ENCODE results near the gene MCUB.
"Not testable (repeated sequence)": the region's sequence is repeated elsewhere in the genome, so short reads cannot be mapped to it uniquely, and the experiment has no call there.

Gene MCUB

GRCh38 chr4:109559983-109560686 is at the start of gene MCUB:
Gene MCUB (plus strand): TSS chr4:109560246. CDS start chr4:109560338, 92 bp downstream.
- peak; percentile 86 to 87 for DNase-seq (ENCODE audit: extremely low read depth in 1 of 2, low read depth in 1 of 2)

DNA sequence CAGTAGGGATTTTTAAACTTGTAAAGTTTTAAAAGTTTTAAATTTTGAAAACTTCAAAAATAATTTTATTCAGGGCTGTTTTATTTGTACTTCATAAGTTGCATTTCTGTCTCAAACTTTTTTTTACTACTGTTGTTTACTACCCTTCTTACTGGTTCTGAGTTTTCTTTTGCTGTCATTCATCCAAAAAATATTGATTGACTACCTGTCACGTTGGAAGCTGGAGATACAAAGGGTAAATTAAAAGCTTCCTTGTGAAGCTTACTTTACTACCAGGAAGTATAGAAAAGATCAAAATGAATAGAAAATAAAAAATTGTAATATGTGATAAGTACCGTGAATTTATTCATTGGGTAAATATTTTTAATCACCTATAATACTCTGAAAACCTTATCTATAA is 49.4 kb upstream of the MCUB start:
- DNase-seq (ENCODE audit: extremely low read depth in 1 of 2, low read depth in 1 of 2) = no peak

DNA sequence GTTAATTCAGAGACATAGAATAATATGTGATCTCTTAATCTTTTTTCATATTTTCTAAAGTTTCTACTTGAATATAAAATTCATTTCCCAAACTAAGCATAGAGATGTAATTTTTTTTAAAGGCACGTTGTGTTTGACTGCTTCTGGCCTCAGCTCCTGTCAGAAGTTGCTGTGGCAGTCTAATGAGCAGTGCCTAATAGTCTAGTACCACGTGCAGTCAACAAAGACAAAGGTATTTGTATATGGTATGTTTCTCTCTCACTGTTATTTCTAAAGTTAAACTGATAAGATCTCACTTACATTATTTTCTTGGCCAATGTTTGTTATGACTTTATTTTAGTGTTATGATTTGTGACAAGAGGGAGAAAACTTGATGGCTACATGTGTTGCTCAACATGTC is 48.6 kb upstream of the MCUB start:
- no peak for DNase-seq (ENCODE audit: extremely low read depth in 1 of 2, low read depth in 1 of 2)

DNA sequence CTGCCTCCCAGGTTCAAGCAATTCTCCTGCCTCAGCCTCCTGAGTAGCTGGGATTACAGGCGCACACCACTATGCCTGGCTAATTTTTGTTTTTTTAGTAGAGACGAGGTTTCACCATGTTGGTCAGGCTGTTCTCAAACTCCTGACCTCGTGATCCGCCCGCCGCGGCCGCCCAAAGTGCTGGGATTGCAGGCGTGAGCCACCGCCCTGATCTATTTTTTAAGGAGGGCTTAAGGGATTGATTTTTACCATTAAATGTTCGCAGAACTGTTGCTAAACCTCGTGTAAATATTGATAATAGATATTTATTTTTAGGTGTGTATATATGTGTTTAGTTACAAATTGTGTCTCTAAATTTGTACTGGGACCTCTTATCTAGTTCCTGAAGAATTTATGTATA is 46.7 kb upstream of the MCUB start:
- DNase-seq (ENCODE audit: extremely low read depth in 1 of 2, low read depth in 1 of 2) = not testable (repeated sequence)

DNA sequence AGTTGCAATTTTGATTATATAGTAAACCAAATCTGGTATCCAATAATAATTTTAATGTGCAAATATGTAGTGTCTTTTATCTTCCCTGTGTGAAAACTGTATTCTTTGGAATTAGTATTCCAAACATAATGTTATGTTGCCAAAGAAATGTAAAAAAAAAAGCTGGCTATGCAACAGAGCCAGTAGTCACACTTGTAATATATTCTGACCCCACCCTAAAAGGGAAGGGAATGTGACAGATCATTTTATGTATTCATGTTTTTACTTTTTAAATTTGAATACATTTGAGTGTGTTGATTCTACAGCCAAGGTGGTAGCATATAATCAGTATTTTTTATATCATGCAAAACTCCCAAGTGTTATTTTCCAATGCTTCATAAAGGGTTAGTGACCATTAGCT is 27.9 kb upstream of the MCUB start:
- no peak for DNase-seq (ENCODE audit: extremely low read depth in 1 of 2, low read depth in 1 of 2)

DNA sequence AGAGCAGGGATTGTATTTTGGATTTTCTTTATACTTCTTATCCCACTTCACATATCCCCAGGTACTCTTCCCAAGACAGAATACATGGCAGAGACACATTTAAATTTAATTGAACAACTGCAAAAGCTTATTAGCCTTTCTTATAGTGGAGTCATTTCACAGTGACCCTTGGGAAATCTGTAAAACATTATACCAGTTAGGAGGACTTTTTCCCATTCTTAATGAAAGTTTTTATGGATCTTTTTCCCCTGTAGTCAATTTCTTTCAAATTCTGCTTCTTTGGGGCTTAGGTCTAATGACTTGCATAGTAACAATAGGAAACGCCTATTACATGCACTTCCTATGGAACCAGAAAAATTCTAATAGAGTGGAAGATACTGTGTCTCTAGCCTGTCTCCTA is 14.6 kb upstream of the MCUB start:
- no peak for DNase-seq (ENCODE audit: extremely low read depth in 1 of 2, low read depth in 1 of 2)

DNA sequence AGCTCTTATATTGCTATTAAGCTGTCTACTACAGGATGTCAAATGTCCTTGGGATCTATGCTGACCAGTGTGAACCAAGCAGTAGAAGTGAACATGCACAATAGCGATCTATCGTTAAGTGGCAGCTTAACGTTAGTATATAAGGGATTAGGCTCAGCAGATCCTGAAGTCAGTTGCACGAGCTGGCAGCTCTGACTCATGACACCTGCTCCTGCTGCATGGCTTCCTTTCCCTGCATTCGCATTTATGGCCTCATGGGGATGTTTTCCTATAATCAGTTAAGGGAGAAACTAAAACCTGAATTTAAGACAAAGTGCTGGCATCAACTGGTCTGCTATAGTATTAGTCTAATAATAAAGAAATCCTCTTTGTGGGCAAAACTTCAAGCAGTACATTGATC is 12.7 kb upstream of the MCUB start:
- DNase-seq (ENCODE audit: extremely low read depth in 1 of 2, low read depth in 1 of 2) = no peak

GRCh38 chr4:109548655-109549054 is 11.4 kb upstream of the MCUB start:
- DNase-seq (ENCODE audit: extremely low read depth in 1 of 2, low read depth in 1 of 2) = no peak

- no peak for DNase-seq (ENCODE audit: extremely low read depth in 1 of 2, low read depth in 1 of 2)
These were observed 7.8 kb upstream of the MCUB start for GRCh38 chr4:109552237-109552636.

DNA sequence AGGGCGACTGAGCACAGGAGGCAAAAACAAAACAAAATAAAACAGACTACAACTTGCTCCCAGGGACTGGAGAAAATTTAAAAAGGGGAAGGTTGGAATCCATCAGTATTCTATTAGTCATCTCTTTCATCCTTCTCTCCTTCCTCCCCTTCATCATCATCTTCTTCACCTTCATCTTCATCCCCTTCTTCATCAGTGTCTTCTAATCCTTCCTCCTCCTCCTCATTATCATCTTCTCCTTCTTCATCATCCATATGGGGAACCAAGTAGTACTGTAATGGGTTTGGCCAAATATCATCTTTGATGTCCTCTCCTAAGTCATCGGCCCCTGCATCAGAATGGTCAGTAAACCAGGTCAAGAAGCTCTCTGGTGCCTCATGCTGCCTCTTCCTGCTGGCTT is 6.9 kb upstream of the MCUB start:
- DNase-seq (ENCODE audit: extremely low read depth in 1 of 2, low read depth in 1 of 2) = no peak

DNA sequence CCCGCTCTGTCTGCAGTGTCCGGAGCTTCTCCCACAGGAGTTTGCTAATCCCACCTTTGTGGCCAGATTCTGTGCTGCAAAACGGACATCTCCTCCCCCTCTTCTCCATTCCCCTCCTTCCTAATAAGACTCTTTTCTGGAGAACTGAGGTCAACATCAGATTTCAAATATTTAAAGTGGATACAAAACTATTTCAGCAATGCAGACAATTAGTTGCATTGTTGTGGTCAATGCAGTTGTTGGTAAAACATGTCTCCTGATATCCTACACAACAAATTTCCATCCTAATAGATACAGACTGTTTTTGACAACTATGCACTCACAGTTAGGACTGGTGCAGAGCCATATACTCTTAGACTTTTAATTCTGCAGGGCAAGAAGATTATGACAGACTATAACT is 5.1 kb upstream of the MCUB start:
- no peak for DNase-seq (ENCODE audit: extremely low read depth in 1 of 2, low read depth in 1 of 2)

DNA sequence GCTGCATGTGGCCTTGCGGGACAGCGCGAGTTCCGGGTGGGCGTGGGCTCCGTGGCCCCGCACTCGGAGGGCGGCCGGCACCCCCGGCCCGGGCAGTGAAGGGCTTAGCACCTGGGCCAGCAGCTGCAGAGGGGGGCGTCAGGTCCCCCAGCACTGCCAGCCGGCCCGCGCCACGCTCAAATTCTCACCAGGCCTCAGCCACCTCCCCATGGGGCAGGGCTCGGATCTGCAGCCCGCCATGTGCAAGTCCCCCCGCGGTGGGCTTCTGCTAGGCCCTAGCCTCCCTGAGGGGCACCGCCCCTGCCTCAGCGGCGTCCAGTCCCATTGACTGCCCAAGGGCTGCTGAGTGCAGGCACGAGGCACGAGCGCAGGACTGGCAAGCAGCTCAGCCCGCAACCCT is 2.6 kb upstream of the MCUB start:
- DNase-seq (ENCODE audit: extremely low read depth in 1 of 2, low read depth in 1 of 2) = no peak

- not testable (repeated sequence) for DNase-seq (ENCODE audit: extremely low read depth in 1 of 2, low read depth in 1 of 2)
These were observed 2.0 kb upstream of the MCUB start for GRCh38 chr4:109558095-109558494.

DNA sequence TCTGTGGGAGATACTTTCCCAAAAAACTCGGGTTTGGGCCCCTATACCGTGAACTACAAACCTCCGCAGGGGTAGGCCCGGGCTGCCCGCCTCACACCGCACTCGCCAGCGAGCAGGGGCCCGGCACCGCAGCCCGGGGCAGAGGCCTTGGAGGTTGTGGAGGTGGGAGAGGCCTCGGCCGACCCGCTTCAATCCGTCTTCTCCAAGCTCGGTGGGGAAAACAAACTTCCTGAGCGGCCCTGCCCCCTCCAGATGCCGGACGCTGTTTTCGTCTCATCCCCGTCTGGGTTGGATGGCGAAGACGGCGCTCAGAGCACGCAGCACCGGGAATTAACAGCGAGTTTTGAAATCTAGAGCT is 442 bp upstream of the MCUB start:
- DNase-seq (ENCODE audit: extremely low read depth in 1 of 2, low read depth in 1 of 2) = peak in 1 of 2 donors; percentile 12

- DNase-seq (ENCODE audit: extremely low read depth in 1 of 2, low read depth in 1 of 2) = peak; percentile 30 to 61
These were observed 828 bp downstream of the MCUB start for GRCh38 chr4:109560687-109561461.

DNA sequence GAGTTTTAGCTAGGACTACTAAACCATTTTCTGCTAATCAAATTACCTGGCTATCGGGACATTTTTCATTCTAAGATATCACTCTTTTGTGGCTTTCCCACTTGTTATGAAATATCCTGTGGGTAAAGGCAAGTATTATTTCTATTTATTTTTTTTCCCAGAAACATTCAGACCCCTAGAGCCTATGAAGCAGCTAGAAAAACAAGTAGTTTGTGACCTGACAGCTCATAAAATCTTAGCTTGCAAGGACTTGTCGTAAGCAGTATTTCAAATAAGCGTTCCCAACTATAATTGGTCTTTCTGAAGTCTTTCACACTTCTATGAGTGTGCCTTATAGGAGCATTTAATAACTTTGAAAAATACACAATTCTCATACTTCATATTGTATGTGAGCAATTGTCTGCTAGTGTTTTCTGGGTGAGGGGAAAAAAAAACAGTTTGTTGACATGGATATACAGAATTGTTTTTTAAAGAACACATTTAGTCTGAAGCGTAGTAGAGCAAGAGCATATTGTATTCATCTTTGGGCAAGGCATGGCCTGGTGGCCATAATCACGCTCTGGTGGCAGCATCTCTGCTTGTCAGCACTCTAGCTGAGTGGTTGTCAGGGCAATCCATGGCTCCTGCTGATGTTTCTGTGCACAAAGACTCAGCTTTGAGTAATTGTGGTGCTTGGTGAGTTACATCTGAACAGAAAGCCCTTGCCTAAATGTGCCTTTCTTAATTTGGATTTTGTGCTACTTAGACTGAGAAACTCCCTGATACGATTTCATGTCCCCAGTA is 2.6 kb downstream of the MCUB start:
- DNase-seq (ENCODE audit: extremely low read depth in 1 of 2, low read depth in 1 of 2) = no peak

- DNase-seq (ENCODE audit: extremely low read depth in 1 of 2, low read depth in 1 of 2) = no peak
These were observed 11.4 kb downstream of the MCUB start for GRCh38 chr4:109571494-109571893.

GRCh38 chr4:109572154-109572553 is 12.1 kb downstream of the MCUB start:
- DNase-seq (ENCODE audit: extremely low read depth in 1 of 2, low read depth in 1 of 2) = no peak

- DNase-seq (ENCODE audit: extremely low read depth in 1 of 2, low read depth in 1 of 2) = no peak
These were observed 14.4 kb downstream of the MCUB start for GRCh38 chr4:109574443-109574850.

DNA sequence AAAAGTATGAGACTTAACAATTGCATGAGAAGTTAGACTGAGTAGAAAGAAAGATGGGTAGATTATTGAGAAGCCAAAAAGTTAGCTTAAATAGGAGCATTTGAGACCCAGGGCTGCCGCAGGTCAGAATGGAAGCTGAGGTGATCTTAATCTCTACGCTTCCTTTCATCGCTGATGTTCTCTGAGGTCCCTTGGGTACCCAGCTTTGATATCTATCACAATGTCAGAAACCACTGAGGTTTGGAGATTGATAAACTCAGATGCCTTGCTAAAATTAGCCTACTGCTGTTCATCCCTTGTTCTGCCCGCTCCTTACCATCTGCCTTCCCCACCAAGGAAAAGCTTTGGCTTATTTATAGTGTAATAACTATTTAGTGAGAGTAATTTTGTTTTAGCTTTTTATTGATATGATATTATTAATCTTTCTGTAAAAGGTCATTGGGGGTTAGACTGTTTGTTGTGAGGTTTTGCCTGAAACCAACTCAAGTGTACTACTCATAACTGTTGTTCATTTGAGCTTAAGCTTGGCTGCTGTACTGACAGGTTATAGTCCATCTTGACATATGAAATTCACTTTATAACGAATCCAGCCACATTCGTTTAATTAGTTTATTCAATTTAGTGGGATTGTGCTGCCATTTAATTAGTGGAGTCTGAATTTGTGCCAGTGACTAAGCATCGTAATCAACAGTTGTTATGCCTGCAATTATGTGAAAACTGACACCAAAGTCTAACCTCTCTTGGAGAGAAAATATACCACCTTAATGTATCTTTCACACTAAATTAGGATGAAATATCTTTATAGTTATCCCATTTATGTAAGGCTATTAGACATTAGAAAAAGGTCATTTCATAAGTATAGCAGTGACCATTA is 15.1 kb downstream of the MCUB start:
- no peak for DNase-seq (ENCODE audit: extremely low read depth in 1 of 2, low read depth in 1 of 2)

DNA sequence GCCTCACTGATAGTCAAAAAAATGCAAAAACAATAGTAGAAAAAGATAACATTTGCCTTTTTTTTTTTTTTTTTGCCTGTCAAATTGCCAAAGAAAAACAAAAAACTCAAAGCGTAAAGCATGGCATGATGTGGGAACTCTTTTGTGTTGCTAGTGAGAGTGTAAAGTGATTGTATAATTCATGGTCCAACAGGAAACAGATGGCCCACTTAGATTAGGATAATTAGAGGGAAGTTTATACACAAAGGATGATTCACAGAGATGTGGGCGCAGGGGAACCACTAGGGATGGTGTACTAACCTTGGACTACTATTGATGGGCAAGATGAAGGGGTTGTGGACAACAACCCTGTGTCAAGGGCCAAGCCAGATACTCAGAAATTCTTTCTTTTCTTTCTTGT is 16.4 kb downstream of the MCUB start:
- no peak for DNase-seq (ENCODE audit: extremely low read depth in 1 of 2, low read depth in 1 of 2)
